Spleen (tissue), 7 donors: Measurements from ENCODE around the gene ALPP.

ENCODE experiments used
- POLR2A ChIP-seq, 3 donors: fragments of 450-650 bp; IDR thresholded peaks; one replicate each; pipeline ENCODE4 v1.5.1; 2017; ENCODE audit warnings: antibody characterized with exemption in 3 of 3, mild to moderate bottlenecking in 1 of 3
- POLR2AphosphoS5 ChIP-seq, 3 donors: sonication (generic); formaldehyde crosslinking; IDR thresholded peaks; one replicate each; pipeline ENCODE4 v1.5.1; 2017; ENCODE audit warnings: antibody characterized with exemption in 3 of 3
- TF ChIP-seq, protein P1 (sequence below), 11 experiments: fragments of 200-600 bp in 7 of 11; fragments of 450-650 bp in 4 of 11; sonication (generic) in 4 of 11; IDR thresholded peaks in 8 of 11; conservative IDR thresholded peaks in 3 of 11; 1 replicate in 7 of 11; 2 replicates in 4 of 11; pipeline versions ENCODE4 v1.4.0 to v1.8.0; 2016 to 2021; ENCODE audit warnings: antibody characterized with exemption in 11 of 11, inconsistent platforms in 4 of 11, mild to moderate bottlenecking in 1 of 11
- donor health status: DM: no; HTN: no; CAD: no; lungs with moderate emphysema.
- donor health status: DM: no; HTN: no; CAD: no.
- donor health status: DM: no; HTN: no; CAD: no.

DNA sequence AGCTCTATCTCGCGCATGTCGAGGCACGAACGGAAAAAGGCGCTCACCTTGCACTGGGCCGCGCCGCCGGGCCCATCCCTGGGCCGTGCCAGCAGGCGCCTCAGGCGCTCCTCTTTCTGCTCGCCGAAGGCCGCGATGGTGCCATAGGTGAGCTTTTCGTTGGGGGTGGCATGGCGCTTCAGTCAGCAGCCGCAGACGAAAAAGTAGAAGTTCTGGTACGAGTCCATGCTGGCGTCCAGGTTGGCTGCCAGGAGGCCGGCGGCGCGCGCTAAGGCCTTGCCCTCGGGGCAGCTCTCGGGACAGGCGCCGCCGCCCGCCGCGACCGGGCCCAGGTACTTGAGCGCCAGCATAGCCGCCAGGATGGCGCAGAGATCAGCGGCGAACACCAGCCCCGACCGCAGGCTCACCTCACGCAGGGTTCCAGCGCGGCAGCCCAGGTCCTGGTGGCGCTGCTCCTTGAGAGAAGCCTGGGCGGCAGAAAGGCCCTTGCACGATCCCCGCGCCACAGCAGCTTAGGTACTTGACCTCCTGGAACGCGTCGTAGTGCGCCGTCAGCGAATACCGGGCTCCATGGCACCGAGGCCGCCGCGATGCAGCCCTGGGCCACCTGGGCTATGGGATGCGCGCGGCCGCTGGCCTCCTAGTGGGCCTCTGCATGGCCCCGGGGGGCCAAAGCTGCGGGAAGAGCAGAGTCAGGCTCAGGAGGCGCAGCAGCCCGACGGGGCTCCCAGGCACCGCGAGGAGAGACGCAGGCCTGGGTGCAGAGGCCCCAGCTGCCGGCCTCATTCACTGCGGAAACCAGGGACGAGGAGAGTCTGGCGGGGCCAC, 40.9 kb downstream of the ALPP start:
- TF ChIP-seq, protein P1, sequence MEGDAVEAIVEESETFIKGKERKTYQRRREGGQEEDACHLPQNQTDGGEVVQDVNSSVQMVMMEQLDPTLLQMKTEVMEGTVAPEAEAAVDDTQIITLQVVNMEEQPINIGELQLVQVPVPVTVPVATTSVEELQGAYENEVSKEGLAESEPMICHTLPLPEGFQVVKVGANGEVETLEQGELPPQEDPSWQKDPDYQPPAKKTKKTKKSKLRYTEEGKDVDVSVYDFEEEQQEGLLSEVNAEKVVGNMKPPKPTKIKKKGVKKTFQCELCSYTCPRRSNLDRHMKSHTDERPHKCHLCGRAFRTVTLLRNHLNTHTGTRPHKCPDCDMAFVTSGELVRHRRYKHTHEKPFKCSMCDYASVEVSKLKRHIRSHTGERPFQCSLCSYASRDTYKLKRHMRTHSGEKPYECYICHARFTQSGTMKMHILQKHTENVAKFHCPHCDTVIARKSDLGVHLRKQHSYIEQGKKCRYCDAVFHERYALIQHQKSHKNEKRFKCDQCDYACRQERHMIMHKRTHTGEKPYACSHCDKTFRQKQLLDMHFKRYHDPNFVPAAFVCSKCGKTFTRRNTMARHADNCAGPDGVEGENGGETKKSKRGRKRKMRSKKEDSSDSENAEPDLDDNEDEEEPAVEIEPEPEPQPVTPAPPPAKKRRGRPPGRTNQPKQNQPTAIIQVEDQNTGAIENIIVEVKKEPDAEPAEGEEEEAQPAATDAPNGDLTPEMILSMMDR (IDR thresholded peaks at IDR 0.05 in 8 of 11, conservative IDR thresholded peaks at IDR 0.05 in 3 of 11), result peak in 1 of 11 experiments; percentile 15
- TF ChIP-seq POLR2AphosphoS5 (IDR thresholded peaks at IDR 0.05), result no peak
- TF ChIP-seq POLR2A (IDR thresholded peaks at IDR 0.05), result no peak
